Measurements from ENCODE around the gene GRAMD1B. TPM values are rescaled to one million over a fixed set of nuclear protein-coding genes. Genes with fewer than 3 reads are reported as not detected.

GRAMD1B gene
- total RNA-seq, 2 experiments from 2014 or later: 91.6 to 91.8 TPM

DNA sequence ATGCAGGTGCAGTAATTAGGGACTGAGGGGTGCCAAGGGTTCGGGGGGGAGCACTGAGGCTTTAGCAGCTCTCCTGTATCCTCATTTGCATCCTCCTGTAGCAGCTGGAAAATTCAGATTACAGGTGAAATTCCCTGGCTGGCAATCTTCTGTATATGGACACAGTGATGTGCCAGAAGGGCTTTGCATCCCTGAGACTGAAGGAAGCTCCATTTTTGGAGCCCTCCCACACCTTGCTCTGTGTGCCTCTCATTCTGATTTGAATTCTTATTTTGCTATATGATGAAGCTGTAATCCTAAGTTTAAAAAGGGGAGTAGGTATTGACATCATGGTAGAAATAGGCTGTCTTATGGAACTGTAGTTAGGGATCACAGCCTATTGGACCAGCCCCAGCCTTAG lies 177.7 kb downstream of the GRAMD1B start:
- Mint-ChIP-seq H3K27ac (no peak overlapping the region), H3K36me3 (ENCODE audit: low read depth) (peaks cover 61% of the 10 kb centered on the region), H3K27me3 (no peaks in the 10 kb centered on the region), H3K4me1 (no peaks in the 10 kb centered on the region), H3K4me3 (no peak overlapping the region), H3K9me3 (no peaks in the 10 kb centered on the region)
- ChIA-PET POLR2A (no interaction called here), CTCF (interaction anchor here (1.2 kb wide), 1 partner anchor 9 kb away, joined by 3 read pairs; no protein-coding TSS in a partner anchor)
- no peak for DNase-seq

DNA sequence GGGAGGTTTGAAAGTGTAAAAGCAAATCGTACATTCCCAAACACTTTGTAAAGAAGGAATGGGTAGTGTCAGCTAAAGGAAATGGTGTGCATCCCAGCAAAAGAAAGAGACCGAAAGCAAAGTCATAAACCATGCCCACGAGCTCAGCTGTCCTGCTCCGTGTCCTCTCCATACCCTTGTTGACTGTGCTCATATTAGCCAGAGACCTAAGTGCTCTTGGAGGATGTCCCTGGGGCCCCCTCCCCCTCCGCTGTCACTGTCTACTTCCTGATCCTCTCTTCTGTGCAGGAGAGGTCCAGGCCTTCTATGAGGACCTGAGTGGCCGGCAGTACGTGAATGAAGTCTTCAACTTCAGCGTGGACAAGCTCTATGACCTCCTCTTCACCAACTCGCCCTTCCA lies 178.3 kb downstream of the GRAMD1B start:
- Mint-ChIP-seq H3K36me3 (ENCODE audit: low read depth) (peaks cover 63% of the 10 kb centered on the region), H3K4me1 (no peaks in the 10 kb centered on the region), H3K27ac (no peak overlapping the region), H3K4me3 (no peak overlapping the region), H3K9me3 (no peaks in the 10 kb centered on the region), H3K27me3 (no peaks in the 10 kb centered on the region)
- no peak for DNase-seq
- POLR2A ChIA-PET: no interaction called here
- CTCF ChIA-PET: no interaction called here

DNA sequence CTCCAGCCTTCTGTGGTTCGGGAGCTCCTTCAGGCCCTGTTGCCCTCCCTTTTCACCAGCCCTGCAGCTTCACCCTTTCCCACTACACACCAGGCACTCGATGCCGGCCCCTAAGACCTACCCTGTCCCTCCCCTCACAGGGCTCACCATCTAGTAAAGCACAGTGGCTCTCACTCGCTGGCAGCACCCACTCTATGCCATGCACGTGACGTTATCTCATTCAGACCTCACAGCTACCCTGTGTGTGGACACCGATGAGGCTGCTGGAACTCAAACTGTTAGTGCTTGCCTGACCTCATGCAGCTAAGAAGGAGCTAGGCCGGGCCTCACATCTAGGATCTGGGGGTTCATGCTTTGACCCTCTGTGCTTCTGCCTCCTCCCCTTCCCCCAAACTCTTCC lies 178.9 kb downstream of the GRAMD1B start:
- CTCF ChIA-PET: no interaction called here
- Mint-ChIP-seq H3K36me3 (ENCODE audit: low read depth) (peaks cover 60% of the 10 kb centered on the region), H3K4me3 (no peak overlapping the region)

DNA sequence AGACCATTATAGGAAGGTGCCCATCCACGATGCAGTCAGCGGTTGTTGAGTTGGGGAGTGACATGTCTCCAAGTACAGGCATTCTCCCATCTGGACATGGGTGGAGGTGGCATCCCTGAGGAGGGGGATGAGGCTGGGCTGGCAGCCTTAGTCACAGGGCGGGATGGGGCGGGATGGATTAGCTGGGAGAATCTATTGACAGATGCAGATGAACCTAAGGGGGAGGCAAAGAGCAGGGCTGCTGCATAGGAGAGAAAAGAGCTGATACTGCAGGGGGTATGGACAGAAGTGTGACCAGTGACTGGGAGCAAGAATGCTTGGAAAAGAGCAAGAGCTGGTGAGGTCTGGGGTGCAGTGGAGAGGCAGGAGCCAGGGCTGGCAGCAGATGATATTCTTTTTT lies 181.6 kb downstream of the GRAMD1B start:
- DNase-seq: no peak
- POLR2A ChIA-PET: no interaction called here
- H3K27me3 Mint-ChIP-seq: no peaks in the 10 kb centered on the region
- no peak overlapping the region for H3K4me3 Mint-ChIP-seq
- no peaks in the 10 kb centered on the region for H3K9me3 Mint-ChIP-seq
- CTCF ChIA-PET: interaction anchor here (0.5 kb wide), 1 partner anchor 104 kb away, joined by 4 read pairs; no protein-coding TSS in a partner anchor
- no peak overlapping the region for H3K27ac Mint-ChIP-seq
- peaks cover 60% of the 10 kb centered on the region for H3K36me3 Mint-ChIP-seq (ENCODE audit: low read depth)
- no peaks in the 10 kb centered on the region for H3K4me1 Mint-ChIP-seq

More for the DNA sequence above, 178.9 kb downstream of the GRAMD1B start:
- H3K27me3 Mint-ChIP-seq: no peaks in the 10 kb centered on the region
- no peak for DNase-seq
- no peak overlapping the region for H3K27ac Mint-ChIP-seq
- H3K4me1 Mint-ChIP-seq: no peaks in the 10 kb centered on the region
- no peaks in the 10 kb centered on the region for H3K9me3 Mint-ChIP-seq
- POLR2A ChIA-PET: no interaction called here

DNA sequence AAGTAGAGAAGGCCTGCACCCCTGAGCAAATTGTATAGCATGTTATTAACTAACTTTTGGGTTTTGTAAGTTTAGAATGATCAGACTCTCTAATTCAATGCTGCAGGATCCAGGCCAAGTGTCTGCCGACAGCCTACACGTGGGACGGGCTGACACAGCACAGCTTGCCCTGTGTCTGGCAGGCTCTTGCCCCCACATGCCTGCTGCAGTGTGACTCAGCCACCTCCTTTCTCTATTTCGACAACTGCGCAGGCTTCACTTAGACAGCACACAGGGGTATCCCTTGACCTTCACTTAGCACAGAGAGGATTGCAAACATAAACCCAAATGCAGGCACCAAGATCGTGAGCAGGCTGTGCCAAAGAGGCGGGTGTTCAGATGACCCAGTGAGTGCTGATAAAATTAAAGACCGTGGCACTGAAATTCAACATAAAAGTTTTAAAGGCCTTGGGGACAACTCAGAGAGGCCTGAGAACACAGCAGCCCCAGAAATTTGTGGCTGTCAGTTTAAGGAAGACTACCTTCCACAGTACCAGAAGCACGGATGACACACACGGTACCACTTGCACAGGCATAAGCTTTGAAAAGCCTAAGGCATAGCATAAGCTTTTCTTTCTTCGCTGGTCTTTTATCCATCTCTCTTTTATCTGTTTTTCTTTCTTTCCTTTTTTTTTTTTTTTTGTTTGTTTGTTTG lies 186.6 kb downstream of the GRAMD1B start:
- Mint-ChIP-seq H3K27ac (no peak overlapping the region), H3K4me1 (no peaks in the 10 kb centered on the region), H3K4me3 (no peak overlapping the region), H3K27me3 (no peaks in the 10 kb centered on the region), H3K36me3 (ENCODE audit: low read depth) (peaks cover 71% of the 10 kb centered on the region), H3K9me3 (no peaks in the 10 kb centered on the region)
- ChIA-PET CTCF (interaction anchor here (0.6 to 1.2 kb wide), 3 partner anchors 9 to 370 kb away, joined by 3 read pairs; no protein-coding TSS in a partner anchor), POLR2A (no interaction called here)
- DNase-seq: no peak

DNA sequence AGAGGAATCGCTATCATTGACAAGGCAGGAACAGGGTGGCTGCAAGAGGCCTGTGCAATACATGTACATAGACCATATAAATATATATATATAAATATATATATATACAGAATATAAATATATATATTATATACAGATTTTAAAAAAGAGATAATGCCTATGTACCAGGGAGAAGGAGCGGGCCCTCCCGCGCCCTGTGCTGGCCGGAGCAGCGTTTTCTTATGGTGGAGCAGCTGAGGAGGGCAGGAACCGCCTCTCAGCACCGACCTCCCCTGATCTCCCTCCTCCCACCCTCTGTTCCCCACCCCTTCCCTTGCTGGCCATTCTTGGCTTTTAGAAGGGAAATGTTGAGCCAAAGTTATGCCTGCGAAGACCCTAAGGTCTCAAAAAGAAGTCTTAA lies 192.5 kb downstream of the GRAMD1B start:
- H3K4me3 Mint-ChIP-seq: no peak overlapping the region
- POLR2A ChIA-PET: no interaction called here
- CTCF ChIA-PET: no interaction called here

DNA sequence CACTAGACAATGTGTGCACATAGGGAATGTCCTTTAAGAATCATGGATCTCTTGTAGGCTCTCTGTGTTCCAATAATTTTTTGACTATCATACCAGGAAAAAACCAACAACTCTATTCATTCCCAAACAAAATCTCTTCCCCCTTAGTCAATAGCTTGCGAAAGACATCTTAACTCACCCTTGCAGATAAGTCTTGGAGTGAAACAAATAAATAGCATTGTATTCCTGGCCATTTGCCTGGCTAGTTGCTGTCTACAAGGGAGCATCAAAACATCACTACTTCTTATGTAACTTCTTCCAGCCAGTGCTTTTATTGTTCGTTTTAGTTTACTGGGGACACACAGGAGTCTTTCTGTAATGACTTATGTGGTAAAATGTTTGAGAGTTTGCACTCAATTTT lies 194.9 kb downstream of the GRAMD1B start:
- DNase-seq: no peak
- Mint-ChIP-seq H3K27ac (no peak overlapping the region), H3K36me3 (ENCODE audit: low read depth) (peaks cover 39% of the 10 kb centered on the region), H3K4me3 (no peak overlapping the region), H3K27me3 (peaks cover 3% of the 10 kb centered on the region), H3K4me1 (no peaks in the 10 kb centered on the region), H3K9me3 (no peaks in the 10 kb centered on the region)
- ChIA-PET CTCF (no interaction called here), POLR2A (no interaction called here)

More for the DNA sequence above, 192.5 kb downstream of the GRAMD1B start:
- Mint-ChIP-seq H3K27me3 (no peaks in the 10 kb centered on the region), H3K27ac (no peak overlapping the region), H3K9me3 (no peaks in the 10 kb centered on the region), H3K36me3 (ENCODE audit: low read depth) (peaks cover 63% of the 10 kb centered on the region), H3K4me1 (no peaks in the 10 kb centered on the region)
- DNase-seq: no peak

DNA sequence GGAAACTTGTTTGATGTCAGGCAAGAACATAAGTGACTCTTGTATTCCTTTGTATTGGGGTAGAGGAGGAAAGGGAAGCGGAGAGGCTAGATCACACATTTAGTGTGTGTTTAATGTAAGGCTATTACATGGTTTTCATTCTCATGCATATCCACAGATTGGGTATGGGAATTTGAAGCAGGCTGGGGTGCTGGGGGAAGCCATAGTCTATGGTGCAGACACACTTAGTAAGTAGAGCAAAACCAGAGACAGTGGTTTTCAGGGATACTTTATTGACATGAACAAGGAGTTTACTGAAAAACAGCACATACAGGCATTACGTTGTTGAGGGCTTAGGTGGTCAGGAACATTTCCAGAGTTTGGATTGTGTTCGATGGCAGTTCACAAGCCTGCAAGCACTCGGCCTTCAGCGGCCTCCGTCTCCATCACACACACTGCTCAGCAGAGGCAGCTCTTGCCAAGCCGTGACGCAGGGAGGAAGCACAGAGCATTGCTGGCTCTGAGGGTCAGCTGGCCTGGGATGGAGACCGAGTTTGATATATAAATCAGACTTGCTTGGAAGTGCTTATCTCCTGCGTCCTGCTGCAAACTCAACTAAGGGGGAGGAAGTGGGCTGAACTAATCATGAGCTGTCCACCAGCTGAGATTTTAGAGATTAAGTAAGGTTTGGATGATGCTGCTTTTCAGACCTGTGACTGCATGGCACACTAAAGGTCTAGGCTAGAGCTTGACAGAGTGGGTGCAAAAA lies 199.0 kb downstream of the GRAMD1B start:
- Mint-ChIP-seq H3K36me3 (ENCODE audit: low read depth) (peaks cover 20% of the 10 kb centered on the region), H3K27ac (no peak overlapping the region), H3K9me3 (no peaks in the 10 kb centered on the region), H3K4me1 (no peaks in the 10 kb centered on the region), H3K27me3 (peaks cover 14% of the 10 kb centered on the region), H3K4me3 (no peak overlapping the region)
- POLR2A ChIA-PET: no interaction called here
- no peak for DNase-seq
- CTCF ChIA-PET: no interaction called here

DNA sequence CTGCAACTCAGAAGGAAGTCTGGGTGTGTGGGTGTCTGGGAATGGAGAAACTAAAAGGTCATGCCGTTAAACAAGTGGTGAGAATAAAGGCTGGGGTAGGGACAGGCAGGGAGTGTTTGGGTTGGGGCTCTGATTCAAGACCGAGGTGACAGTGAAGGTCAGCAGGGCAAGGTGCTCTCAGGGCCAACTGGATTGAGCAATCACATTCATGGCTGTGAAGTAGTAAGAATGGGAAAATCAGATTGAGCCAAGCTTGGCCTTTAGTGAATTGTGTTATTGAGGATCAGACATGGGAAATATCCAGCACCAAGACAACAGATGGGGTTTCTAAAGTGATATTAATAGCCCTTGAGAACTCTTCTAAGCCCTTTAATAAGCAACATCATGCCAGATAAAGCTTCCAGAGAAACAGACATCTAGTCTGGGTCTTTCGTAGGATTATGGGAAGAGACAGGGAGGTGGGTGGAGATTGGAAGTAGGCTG lies 200.1 kb downstream of the GRAMD1B start:
- ChIA-PET CTCF (interaction anchor here (0.6 to 1.5 kb wide), 2 partner anchors 10 to 1122 kb away, joined by 3 to 7 read pairs; partner anchors contain the start of gene VSIG2), POLR2A (no interaction called here)
- no peak for DNase-seq
- no peak overlapping the region for H3K4me3 Mint-ChIP-seq
- H3K27ac Mint-ChIP-seq: no peak overlapping the region
- H3K27me3 Mint-ChIP-seq: peaks cover 22% of the 10 kb centered on the region
- peaks cover 14% of the 10 kb centered on the region for H3K36me3 Mint-ChIP-seq (ENCODE audit: low read depth)
- no peaks in the 10 kb centered on the region for H3K4me1 Mint-ChIP-seq
- no peaks in the 10 kb centered on the region for H3K9me3 Mint-ChIP-seq

DNA sequence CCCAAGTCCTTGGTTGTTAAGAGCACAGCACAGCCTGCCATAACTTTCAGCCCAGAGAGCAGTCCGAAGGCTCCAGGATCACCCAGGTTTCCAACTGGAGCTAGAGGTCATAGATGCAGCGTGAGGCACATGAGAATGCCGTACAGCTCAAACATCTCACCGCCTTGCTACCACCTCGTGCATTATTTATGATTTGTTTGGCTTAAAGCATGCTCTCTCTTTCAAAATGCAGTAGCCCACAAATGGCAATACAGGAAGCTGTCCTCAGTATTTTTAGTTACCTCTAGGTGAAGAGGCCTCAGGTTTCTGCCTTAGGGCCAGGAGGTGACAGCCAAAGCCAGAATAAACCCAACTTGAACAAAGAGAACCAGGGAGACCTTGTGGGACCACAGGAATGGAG lies 210.0 kb downstream of the GRAMD1B start:
- Mint-ChIP-seq H3K4me3 (no peak overlapping the region), H3K27ac (no peak overlapping the region), H3K9me3 (no peaks in the 10 kb centered on the region), H3K27me3 (peaks cover 7% of the 10 kb centered on the region), H3K36me3 (ENCODE audit: low read depth) (no peaks in the 10 kb centered on the region), H3K4me1 (no peaks in the 10 kb centered on the region)
- ChIA-PET CTCF (interaction anchor here (0.5 to 2.5 kb wide), 6 partner anchors 10 to 75 kb away, joined by 3 to 24 read pairs (median 4); no protein-coding TSS in a partner anchor), POLR2A (no interaction called here)
- DNase-seq: no peak

DNA sequence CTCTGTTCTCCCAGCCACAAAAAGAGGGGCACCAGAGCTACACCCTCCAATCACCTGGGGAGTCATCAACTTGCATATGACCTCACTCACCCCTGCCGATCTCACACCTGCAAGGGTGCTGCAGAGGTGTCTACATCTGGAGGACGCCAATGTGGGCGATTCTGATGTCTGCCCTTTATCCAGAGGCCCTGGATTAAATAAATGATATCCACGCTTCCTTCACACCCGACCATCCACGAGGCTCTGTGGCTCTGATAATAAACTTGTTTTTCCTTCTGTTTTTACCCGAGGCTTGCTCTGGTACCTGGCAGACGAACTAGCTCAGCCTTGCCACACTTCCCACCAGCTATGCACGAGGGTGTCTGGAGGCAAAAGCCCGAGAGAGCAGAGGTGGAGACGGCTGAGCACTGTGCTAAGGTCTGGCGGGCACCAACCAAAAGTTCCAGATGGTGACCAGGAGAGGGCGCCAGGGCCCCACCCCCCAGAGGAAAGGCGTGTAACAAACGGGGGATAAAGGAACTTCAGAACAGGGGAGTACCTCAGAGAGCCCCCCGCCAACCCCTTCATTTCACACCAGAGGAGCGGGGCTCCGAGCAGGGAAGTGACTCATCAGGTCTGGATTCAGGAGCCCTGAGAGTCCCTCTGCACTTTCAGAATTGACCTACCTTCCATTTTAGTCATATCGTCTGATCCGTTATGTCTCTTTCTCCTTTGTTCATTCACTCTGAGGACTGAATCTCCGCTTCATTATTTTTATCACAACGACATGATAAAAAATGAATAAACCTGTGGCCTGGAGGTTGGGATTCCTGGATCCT lies 210.8 kb downstream of the GRAMD1B start:
- H3K27me3 Mint-ChIP-seq: peaks cover 4% of the 10 kb centered on the region
- ChIA-PET POLR2A (no interaction called here), CTCF (interaction anchor here (0.5 to 2.5 kb wide), 12 partner anchors 10 to 74 kb away, joined by 3 to 24 read pairs (median 3); no protein-coding TSS in a partner anchor)
- H3K4me3 Mint-ChIP-seq: no peak overlapping the region
- DNase-seq: peak; percentile 51
- H3K9me3 Mint-ChIP-seq: no peaks in the 10 kb centered on the region
- H3K4me1 Mint-ChIP-seq: no peaks in the 10 kb centered on the region
- H3K36me3 Mint-ChIP-seq (ENCODE audit: low read depth): no peaks in the 10 kb centered on the region
- no peak overlapping the region for H3K27ac Mint-ChIP-seq

DNA sequence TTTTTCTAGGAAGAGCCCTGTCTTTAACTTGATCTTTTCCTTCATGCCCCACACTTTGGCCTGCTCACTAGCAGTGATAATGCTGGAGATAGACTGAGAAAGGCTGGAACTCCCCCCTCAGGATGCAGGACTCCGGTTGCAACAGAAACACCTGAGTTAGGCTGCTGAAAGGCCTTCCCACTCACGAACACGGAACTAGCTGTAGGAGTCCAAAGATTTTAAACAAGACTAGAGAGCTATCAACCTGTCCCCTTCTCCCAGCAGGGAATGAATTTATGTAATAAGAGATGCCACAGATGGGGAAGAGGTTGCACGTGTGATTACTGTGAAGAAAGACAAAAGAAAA lies 211.4 kb downstream of the GRAMD1B start:
- Mint-ChIP-seq H3K36me3 (ENCODE audit: low read depth) (no peaks in the 10 kb centered on the region), H3K4me1 (no peaks in the 10 kb centered on the region), H3K4me3 (no peak overlapping the region), H3K27me3 (peaks cover 9% of the 10 kb centered on the region), H3K27ac (no peak overlapping the region), H3K9me3 (no peaks in the 10 kb centered on the region)
- no peak for DNase-seq
- ChIA-PET CTCF (interaction anchor here (0.9 to 2.2 kb wide), 7 partner anchors 11 to 70 kb away, joined by 3 to 11 read pairs (median 3); no protein-coding TSS in a partner anchor), POLR2A (no interaction called here)

DNA sequence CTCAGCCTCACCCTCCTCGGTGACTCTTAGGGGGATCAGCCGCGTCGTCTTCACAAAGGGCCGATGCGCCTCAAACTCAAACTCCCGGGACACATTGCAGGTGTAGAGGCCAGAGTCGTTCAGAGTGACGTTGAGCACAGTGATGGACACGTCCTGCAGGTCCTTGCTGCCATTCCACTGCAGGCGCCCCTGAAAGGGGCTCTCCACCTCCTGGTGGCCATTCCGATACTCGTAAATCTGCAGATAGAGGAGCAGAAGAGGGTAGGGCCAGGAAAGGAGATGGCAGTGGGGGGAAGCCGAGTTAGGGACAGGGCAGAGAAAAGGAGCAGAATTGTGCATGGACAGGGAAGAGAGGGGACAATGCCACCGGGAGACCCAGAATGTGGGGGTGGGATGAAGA lies 212.4 kb downstream of the GRAMD1B start:
- Mint-ChIP-seq H3K4me1 (no peaks in the 10 kb centered on the region), H3K36me3 (ENCODE audit: low read depth) (no peaks in the 10 kb centered on the region), H3K4me3 (no peak overlapping the region), H3K27me3 (peaks cover 13% of the 10 kb centered on the region), H3K27ac (no peak overlapping the region), H3K9me3 (no peaks in the 10 kb centered on the region)
- no peak for DNase-seq
- ChIA-PET CTCF (interaction anchor here (1.0 to 1.5 kb wide), 4 partner anchors 23 to 69 kb away, joined by 3 to 11 read pairs (median 5); no protein-coding TSS in a partner anchor), POLR2A (no interaction called here)
